NCI-H524 treated with DMSO at 0.1 percent for 48 hours (cell line): Measurements from ENCODE around the gene RNF19B.

Experiments
- DNase-seq: peaks from one replicate; lab custom pipeline; 2025; lab: John Stamatoyannopoulos, UW

RNF19B gene

DNA sequence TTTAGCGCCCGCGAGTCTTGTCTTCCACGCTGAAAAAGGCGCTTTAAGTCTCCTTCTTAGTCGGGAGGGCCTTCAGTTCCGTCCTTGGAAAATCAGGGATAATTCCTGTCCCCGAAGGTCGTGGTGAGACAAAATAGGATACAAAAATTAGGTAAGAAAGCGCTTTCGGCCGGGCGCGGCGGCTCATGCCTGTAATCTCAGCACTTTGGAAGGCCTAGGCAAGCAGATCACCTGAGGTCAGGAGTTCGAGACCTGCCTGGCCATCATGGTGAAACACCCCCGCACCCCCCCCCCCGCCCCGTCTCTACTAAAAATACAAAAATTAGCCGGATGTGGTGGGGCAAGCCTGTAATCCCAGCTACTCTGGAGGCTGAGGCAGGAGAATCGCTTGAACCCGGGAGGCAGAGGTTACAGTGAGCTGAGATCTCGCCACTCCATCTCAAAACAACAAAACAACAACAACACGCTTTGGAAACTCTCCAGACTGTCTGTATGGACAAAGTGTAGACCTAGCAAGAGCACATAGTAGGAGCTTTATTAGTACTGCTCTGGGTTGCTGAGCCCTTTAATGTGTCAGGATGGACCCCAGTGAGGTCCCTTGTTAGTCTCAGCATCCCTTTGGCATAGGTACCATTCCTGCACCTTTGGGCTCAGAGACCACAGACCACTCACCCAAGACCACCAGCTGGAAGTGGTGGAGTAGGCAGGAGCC is 62.6 kb downstream of the RNF19B start:
- DNase-seq, result no peak

DNA sequence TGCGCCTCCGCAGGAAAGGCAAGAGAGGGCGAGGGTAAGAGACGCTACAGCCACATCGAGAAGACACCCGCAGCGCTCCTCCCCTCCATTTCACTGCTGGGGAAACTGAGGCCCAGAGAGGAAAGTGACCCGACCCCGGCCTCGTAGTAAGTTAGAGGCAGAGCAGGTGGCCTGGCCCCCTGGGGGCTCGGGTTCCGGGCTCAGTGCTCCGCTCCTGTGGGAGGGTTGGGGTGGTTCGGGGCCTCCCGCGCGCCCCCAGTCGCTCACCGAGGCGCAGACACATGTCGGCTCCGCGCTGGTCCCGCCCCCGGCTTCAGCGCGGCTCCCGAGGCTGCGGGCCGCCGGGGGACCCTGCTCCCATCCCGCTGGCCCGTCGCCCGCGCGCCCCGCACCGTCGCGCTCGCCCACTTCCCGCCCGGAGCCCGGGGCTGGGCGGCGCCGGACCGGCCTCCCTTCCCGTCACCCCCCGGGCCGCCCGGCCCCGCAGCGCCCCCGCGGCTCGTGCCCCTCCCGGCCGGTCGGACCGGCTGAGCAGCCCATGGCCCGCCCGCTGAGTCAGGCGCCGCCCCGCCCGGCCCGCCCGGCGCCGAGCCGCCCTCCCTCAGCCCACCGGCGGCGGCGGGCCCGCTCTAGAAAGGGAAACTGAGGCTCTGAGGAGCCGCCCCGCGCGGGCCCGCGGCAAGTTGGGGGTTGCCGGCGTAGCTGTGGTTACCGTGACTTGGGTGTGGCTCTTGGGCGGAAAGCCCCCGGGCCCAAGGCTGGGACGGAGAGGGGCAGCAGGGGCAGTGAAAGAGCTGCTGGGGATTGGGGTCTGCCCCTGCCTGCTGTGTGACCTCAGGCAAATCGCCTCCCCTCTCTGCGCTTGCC is 63.4 kb downstream of the RNF19B start, which contains the start of gene TMEM54:
Gene TMEM54 (minus strand): TSS at position 434 of the 867 bp plus-strand sequence. CDS start 151 bp downstream, at position 283.
- no peak for DNase-seq

- no peak for DNase-seq
Measured at GRCh38 chr1:32900371-32900955, 64.1 kb downstream of the RNF19B start.

GRCh38 chr1:32899586-32900296 is 64.9 kb downstream of the RNF19B start:
- no peak for DNase-seq

DNA sequence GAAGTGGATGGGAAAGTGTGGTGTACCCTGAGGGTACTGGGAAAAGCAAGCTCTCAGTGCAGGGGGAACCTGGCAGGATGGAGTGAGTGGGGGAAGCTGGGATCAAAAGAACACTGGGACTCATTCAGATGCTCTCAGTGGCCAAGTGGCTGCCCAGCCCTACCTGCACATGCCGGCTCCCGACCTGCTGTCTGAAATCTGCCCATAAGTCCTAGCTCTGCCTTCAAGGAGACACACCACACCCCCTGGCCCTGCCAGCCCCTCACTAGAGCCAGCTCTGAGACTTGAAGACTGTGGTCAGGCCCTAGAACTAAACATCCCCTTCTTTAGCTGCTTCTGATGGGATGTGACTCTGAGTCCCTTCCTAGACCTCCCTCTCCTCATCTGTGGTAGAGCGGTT is 65.7 kb downstream of the RNF19B start:
- DNase-seq, result no peak

GRCh38 chr1:32898056-32898455 is 66.6 kb downstream of the RNF19B start:
- DNase-seq, result no peak

DNA sequence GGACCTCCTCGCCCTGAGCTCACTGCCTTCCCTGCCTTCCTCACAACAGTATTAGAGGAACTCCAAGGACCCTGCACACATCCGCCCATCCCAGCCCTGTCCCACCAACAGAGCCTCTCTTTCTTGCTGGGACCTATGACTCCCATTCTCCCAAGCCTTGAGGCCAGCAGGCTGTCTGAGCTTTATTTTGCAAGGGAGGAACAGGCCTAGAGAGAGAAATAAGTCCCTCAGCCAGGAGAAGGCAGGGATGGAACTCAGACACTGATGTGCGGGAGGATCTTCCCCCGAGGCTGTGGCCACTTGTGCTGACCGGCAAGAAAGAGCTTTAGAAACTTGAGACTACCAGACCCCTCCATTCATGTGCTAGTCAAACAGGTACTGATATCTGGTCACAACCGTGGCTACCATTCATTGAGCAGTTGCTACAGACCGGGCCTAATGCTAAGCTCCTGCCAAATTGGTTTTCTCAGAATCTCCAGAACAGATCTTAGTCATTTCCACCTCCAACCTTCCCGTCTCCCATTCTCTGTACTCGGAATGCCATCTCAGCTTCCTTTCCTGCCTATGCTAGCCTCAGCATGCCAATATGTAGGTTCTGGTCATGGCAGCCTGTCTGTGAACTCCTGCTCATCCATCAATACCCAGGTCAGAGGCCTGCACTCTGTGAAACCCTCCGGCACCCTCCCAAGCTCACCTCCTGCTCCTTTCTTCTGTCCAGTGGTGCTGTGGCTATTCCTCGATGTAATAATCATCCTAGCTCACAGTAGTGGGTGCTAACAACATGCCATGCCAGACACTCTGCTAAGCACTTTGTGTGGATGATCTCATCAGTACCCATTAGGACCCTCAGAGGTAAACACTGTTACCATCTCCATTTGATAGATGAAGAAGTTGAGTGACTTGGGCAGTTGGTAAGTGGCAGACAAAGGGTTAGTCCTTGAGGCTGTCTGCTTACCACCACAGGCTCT is 67.2 kb downstream of the RNF19B start:
- no peak for DNase-seq

DNA sequence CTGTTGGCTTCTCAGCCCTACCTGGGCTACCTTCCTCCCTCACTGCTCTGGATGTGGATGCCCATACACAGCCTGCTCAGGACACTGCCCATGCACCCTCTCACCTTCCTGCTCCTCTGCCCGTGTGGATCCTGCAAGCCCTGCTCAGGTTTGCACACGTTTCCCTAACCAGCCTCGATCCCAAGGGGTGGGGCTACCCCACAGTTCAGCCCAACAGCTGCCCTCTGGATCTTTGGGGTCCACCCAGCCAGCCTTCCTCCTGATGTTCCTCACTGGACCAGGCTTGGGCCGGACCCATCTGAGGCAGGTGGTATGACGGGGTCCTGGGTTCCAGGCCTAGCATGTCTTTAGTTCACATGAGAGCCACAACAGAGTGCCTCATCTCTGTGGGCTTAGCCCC is 68.2 kb downstream of the RNF19B start:
- no peak for DNase-seq

DNA sequence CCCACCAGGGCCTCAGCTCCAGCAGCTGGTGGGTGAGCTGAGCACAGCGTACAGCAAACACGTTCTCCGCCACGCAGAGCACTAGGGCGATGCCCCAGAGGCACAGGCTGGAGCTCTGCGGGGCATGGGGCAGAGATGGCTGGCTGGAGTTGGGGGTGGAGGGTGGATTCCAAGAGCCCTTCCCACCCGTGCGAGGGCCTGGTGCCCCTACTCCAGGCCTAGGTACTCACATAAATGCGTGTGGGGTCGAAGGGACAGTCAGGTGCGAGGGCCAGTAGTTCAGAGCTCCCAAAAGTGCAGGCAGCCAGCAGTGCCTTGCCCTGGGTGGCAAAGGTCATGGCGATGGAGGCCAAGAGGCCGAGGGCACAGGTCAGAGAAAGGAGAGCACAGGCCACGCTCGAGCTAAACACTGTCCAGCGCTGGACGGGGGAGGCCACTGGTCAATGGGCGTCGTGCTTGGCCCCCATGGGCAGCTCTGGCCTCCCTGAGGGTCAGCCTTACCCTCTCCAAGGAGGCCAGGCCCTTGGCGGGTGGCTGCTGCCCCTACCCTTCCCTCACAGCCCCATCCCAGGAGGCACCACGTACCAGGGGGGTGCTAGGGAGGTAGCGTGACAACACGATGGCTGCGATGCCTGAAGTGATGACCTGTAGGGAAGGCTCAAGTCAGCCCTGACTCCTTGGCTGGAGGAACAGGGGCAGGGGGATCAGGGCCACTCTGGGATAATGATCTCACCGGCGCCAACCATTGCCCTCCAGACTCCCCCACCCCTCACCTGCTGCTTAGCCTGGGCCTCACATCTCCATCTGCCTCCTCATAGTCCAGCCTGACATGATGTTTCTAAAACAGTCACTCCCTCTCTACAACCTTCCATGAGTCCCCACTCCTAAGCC is 69.0 kb downstream of the RNF19B start:
- DNase-seq, result no peak

DNA sequence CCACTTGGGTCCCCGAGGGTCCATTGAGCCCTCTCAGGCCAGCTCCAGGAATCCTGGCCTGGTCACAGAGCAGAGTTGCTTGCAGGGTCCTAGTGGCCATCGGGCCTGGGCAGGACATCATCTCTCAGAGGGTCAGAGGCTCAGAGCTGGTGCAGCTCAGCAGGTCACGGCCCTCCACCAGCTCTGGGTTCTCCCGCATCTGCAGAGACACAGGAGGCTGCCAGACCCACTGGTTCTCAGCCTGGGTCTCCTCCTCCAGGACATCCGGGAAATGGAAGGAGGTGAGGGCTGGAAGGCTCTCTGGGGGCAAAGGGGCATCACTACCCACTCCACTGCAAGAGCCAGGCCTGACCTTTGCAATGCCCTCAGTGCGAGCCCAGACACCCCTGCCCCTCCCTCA is 69.9 kb downstream of the RNF19B start:
- no peak for DNase-seq

DNA sequence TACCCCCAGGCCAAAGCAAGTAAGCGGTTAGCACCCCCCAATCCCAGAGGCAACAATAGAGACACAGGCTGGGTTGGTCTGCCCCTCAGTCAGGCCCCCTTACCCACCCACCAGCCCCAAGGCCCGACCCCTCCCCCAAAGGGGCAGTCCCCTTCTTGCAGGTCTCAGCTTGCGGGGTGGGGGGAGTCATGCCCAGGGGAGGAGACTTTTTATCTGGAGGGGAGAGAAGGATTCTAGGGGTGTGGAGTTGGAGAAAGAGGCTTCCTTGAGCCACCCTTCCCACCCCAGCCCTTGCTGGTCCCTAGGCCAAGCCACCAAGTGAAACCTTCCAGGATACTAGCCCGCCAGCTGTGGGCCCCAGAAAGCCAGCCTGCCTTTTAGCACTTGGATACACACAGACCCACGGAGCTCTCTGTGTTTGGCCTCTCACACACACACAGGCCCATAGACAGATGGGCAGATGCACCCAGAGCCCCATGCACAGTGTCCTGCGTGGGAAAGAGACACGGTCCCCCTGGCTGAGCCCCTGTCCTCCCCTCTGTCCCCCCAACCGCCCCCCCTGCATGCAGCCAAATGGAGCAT is 70.5 kb downstream of the RNF19B start:
- DNase-seq, result no peak

DNA sequence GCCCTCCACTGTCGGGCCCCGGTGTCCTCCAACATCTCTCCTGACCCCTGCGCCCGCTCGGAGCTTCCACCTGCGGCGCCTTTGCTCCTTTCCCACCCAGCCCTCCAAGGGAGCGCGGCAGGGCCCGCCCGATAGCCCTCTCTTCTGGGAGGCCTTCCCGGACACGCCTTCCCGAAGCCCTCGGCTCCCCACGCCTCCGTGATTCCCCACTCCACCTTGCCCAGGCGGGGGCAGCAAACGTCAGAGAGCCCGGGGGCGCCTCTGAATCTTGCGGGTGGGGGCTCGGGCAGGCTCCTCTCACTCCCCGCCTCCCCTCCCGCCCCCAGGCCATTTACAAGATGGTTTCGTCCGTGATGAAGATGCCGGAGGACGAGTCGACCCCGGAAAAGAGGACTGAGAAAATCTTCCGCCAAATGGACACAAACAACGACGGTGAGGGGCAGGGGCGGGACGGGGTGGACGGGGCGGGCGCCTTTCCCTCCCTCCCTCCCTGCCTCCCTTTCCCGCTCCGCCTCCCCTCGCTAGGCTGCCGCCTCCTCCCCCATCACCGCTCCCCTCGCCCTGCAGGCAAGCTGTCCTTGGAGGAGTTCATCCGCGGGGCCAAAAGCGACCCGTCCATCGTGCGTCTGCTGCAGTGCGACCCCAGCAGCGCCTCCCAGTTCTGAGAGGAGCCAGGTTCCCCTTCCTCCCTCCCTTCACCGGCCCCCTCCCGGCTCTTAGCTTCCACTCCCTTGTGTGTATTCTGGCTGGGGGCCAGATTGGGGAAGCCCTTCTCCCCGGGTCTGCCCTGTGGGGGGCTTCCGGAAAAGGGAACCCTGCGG is 71.2 kb downstream of the RNF19B start:
- no peak for DNase-seq

DNA sequence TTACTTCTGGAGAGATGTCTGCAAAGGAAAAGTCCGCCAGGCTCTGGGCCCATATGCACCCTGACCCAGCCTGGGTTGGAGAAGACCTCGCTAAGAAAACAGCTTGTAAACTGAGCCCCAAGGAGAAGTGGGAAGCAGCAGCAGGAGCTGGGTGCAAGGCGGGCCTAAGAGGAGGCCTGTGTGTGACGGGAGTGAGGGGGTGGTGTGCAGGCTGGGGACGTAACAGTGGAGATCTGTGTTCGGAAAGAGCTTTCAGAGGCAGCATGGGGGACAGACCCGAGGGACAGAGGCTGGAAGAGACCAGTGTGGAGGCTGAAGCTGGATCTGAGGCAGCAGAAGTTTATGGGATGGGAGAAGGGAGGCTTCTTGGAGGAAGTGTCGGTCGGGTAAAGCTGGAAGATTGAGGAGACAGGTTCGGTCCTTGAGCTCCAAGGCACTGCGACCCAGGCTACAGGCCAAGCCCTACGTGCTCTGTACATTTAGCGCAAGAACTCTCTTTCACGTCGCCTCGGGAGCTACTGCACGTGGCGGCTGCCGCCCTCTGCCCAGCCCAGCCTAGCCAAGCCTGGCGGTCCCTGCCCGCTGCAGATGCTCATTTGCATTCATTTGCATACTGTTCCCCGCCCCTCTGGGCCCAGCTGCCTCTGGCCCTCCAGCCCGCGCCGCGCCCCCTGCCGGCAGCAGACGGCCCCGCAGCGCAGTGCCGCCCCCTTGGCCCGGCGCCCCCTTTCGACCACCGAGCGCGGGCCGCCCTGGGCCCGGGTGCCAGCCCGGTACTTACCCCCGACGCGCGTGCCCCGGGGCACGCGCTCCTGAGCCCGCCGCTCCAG is 72.0 kb downstream of the RNF19B start:
- DNase-seq, result no peak

GRCh38 chr1:32891630-32892029 is 73.0 kb downstream of the RNF19B start:
- DNase-seq, result no peak

DNA sequence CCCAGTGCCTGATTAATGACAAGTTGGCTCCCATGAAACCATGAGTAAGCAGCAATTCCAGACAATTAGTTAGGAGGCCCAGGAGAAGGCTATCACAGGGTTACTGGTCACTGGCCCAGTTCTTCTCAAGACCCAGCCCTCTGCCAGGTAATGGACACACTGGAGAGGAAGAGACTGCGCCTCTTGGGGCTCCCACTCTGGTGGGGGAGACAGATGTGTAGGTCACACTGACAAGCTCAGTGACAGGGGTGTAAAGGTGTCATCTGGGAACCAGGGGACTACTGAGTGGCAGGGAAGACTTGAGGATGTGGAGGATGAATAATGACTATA is 73.4 kb downstream of the RNF19B start:
- DNase-seq, result no peak

DNA sequence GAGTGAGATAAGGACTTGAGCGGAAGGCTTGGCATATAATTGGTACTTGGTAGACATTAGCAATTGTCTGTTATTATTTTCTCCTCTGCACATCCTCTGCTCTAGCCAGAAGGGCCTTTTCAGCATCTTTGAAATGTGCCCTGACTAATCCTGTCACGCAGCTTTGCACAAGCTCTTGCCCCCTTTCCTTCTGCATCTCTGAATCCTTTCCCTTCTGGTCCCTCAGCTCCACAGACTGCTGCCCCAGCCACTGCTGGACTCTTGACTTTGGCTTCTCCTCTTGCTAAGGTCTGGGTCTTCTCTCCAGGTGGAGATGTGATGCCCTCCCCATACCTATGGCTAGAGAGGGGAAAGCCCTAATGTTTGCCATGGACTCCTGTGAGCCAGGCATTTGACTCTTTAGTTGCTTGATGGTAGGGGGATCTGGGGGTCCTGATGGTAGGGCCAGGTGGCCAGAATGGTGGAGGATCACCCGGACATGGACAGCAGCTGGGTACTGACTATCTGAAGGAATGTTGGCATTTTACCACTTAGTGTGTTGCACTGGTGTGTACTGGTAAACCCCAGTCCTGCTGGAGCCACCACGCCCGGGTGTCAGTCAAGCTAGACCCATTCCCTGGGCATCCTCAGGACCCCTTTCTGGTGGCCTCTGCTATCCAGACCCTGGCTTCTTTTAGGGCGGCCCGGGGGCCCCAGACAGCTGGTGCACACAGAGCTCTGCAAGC is 73.9 kb downstream of the RNF19B start:
- peak; percentile 33 for DNase-seq

- no peak for DNase-seq
Measured at GRCh38 chr1:32889731-32890278, 74.8 kb downstream of the RNF19B start.
